ENCODE measurements around the gene TACR1. TPM values are rescaled to one million over a fixed set of nuclear protein-coding genes. Genes with fewer than 3 reads are reported as not detected.

The TACR1 gene
- total RNA-seq, 1 donor from 2014 or later = 1.0 TPM

DNA sequence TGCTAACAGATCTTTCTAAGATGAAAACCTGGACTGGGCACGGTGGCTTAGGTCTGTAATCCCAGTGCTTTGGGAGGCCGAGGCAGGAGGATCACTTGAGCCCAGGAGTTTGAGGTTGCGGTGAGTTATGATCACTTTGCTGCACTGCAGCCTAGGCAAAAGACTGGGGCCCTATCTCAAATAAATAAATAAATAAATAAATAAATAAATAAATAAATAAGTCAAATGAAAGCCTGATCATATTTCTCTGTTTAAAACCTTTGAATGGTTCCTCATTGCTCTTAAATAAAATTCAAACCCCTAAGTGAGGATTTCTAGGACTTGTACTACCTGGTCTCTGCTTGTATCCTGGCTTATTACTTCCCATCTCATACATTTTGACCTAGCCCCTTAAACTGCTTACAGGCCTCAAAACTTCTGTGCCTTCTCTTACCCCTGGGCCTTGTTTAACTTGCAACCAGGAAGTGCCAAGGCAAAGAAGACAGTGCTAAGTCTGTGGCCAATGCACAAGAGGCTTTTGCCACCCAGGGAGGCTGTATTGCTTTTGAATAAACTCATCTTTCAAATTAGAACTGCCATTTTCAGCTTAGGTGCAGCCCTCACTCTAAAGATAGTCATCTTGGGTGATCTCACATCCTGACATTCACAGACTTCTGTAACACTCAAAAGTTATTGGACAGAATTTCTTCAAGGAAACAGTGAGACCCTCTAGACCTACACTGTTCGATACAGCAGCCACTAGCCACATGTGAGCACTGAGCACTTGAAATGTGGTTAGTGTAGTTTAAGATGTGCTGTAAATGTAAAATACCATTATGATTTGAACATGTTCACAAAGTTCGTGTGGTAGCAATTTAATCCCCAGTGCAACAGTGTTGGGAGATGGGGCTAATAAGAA is 167.2 kb downstream of the TACR1 start:
- Mint-ChIP-seq H3K36me3 (ENCODE audit: low read depth, unreplicated experiment) (no peaks in the 10 kb centered on the region), H3K9me3 (ENCODE audit: unreplicated experiment) (no peaks in the 10 kb centered on the region), H3K27ac (ENCODE audit: unreplicated experiment) (no peak overlapping the region), H3K27me3 (ENCODE audit: unreplicated experiment) (peaks cover 3% of the 10 kb centered on the region), H3K4me3 (ENCODE audit: unreplicated experiment) (no peak overlapping the region), H3K4me1 (ENCODE audit: unreplicated experiment) (peaks cover 6% of the 10 kb centered on the region)
- TF ChIP-seq, protein P1, sequence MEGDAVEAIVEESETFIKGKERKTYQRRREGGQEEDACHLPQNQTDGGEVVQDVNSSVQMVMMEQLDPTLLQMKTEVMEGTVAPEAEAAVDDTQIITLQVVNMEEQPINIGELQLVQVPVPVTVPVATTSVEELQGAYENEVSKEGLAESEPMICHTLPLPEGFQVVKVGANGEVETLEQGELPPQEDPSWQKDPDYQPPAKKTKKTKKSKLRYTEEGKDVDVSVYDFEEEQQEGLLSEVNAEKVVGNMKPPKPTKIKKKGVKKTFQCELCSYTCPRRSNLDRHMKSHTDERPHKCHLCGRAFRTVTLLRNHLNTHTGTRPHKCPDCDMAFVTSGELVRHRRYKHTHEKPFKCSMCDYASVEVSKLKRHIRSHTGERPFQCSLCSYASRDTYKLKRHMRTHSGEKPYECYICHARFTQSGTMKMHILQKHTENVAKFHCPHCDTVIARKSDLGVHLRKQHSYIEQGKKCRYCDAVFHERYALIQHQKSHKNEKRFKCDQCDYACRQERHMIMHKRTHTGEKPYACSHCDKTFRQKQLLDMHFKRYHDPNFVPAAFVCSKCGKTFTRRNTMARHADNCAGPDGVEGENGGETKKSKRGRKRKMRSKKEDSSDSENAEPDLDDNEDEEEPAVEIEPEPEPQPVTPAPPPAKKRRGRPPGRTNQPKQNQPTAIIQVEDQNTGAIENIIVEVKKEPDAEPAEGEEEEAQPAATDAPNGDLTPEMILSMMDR (IDR thresholded peaks at IDR 0.05; ENCODE audit: unreplicated experiment) = no peak
- DNase-seq (ENCODE audit: low spot score) = no peak

DNA sequence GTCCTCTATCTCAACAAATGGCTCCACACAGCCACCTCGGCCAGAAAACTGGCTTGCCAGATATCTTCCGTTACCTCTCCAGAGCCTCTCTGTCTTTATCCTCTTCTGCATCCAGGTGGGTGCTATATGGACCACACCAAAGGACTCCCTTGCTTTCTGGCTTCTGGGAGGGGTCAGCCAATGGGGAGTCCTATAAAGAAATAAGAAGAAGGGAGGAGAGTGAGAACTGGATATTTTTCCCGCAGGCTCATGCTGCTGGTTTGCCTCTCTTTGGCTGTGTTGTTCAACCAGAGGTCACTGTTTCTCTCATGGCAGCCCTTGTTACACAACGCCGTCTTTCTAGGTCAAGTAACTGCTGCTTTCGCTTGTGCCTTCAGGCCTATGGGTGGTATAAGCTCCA is 168.1 kb downstream of the TACR1 start:
- Mint-ChIP-seq H3K36me3 (ENCODE audit: low read depth, unreplicated experiment) (no peaks in the 10 kb centered on the region), H3K27me3 (ENCODE audit: unreplicated experiment) (peaks cover 3% of the 10 kb centered on the region), H3K4me3 (ENCODE audit: unreplicated experiment) (no peak overlapping the region), H3K9me3 (ENCODE audit: unreplicated experiment) (no peaks in the 10 kb centered on the region), H3K4me1 (ENCODE audit: unreplicated experiment) (peaks cover 6% of the 10 kb centered on the region), H3K27ac (ENCODE audit: unreplicated experiment) (no peak overlapping the region)
- no peak for DNase-seq (ENCODE audit: low spot score)
- TF ChIP-seq, protein P1 (IDR thresholded peaks at IDR 0.05; ENCODE audit: unreplicated experiment) = no peak

DNA sequence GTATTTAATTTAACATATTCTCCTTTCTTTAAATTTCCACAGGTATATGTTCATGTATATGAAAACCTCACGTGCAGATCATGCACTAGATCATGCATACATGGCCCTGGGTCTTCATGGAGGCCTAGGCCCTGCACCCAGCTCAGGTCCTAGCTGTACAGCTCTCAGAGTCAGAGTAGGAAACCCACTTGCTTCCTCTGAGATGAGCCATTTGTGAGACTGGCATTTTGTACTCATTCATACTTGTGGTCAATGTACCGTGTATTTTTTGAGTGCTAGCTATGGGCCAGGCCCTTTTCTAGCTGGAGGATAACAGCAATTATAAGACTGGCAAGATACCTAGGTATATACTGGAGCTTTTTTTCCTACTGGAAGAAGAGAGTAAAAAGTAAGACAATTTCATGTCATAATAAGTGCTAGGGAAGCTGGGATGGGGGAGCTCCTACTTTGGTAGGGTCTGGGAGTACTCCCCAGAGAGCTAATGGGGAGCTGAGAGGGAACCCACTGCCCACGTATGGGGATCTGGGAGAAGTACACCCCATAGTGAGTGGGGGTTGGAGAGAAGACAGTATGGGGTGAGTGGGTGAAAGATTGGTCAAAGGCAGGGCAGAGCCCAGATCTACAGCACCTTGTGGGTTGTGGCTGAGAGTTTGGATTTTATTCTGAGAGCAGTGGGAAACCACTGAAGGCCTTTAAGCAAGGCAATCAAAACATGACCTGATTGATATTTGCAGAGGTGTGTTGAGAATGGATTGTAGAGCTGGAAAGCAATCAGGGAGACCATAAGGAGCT is 168.9 kb downstream of the TACR1 start:
- Mint-ChIP-seq H3K4me3 (ENCODE audit: unreplicated experiment) (no peak overlapping the region), H3K4me1 (ENCODE audit: unreplicated experiment) (peaks cover 4% of the 10 kb centered on the region), H3K36me3 (ENCODE audit: low read depth, unreplicated experiment) (no peaks in the 10 kb centered on the region), H3K9me3 (ENCODE audit: unreplicated experiment) (no peaks in the 10 kb centered on the region), H3K27ac (ENCODE audit: unreplicated experiment) (no peak overlapping the region), H3K27me3 (ENCODE audit: unreplicated experiment) (peaks cover 3% of the 10 kb centered on the region)
- TF ChIP-seq, protein P1 (IDR thresholded peaks at IDR 0.05; ENCODE audit: unreplicated experiment) = no peak
- no peak for DNase-seq (ENCODE audit: low spot score)

DNA sequence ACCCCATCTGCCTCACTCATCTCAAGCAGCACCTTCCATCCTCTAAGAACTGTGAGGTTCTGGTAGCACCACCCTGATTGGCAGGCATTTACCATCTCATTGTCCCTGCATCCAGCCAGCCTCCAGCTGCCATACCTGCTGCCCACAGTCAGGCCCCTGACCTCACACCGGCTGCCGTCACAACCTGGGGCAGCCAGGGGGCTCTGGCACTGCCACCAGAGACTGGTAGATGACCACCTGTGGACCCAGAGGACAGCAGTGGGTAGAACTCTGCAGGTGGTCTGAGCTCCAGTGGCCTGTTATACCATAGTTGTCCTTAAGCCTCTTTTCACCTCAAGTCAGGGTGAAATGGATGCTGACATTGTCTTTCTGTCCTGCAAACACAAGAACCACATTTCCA is 171.4 kb downstream of the TACR1 start:
- TF ChIP-seq, protein P1 (IDR thresholded peaks at IDR 0.05; ENCODE audit: unreplicated experiment) = no peak
- no peak for DNase-seq (ENCODE audit: low spot score)
- H3K4me1 Mint-ChIP-seq (ENCODE audit: unreplicated experiment) = no peaks in the 10 kb centered on the region
- no peak overlapping the region for H3K27ac Mint-ChIP-seq (ENCODE audit: unreplicated experiment)
- H3K9me3 Mint-ChIP-seq (ENCODE audit: unreplicated experiment) = no peaks in the 10 kb centered on the region
- H3K27me3 Mint-ChIP-seq (ENCODE audit: unreplicated experiment) = peaks cover 3% of the 10 kb centered on the region
- H3K36me3 Mint-ChIP-seq (ENCODE audit: low read depth, unreplicated experiment) = no peaks in the 10 kb centered on the region
- no peak overlapping the region for H3K4me3 Mint-ChIP-seq (ENCODE audit: unreplicated experiment)
